Esophagus squamous epithelium (tissue), 5 donors: ENCODE data around the gene ZC3H18. TPM values are rescaled to one million over a fixed set of nuclear protein-coding genes. Genes with fewer than 3 reads are reported as not detected.

Experiments
- DNase-seq: peaks from one replicate; lab custom pipeline; 2025; lab: John Stamatoyannopoulos, UW
- H3K27ac ChIP-seq, 4 donors: fragments of 200-600 bp; sonication (generic); one replicate each; pipeline ENCODE4 v1.5.1; 2016 to 2019; ENCODE audit warnings: mild to moderate bottlenecking in 1 of 4
- H3K27me3 ChIP-seq, 4 donors: fragments of 200-600 bp; sonication (generic); 1 replicate in 3 of 4; 2 replicates in 1 of 4; pipeline versions ENCODE4 v1.5.1 to v1.6.0; 2017 to 2021; ENCODE audit warnings: antibody characterized with exemption in 1 of 4
- H3K36me3 ChIP-seq, 3 donors: fragments of 200-600 bp; sonication (generic); one replicate each; pipeline ENCODE4 v1.5.1; 2016 to 2019
- H3K4me1 ChIP-seq, 3 donors: fragments of 200-600 bp; sonication (generic); one replicate each; pipeline ENCODE4 v1.5.1; 2017 to 2019
- H3K4me3 ChIP-seq, 4 donors: fragments of 200-600 bp; sonication (generic); 1 replicate in 3 of 4; 2 replicates in 1 of 4; pipeline ENCODE4 v1.5.1; 2016 to 2019; ENCODE audit warnings: mild to moderate bottlenecking in 2 of 4, moderate library complexity in 1 of 4
- H3K9me3 ChIP-seq, 3 donors: fragments of 200-600 bp; sonication (generic); one replicate each; pipeline ENCODE4 v1.5.1; 2016 to 2019
- CTCF ChIP-seq, 6 experiments: fragments of 450-650 bp in 4 of 6; fragments of 200-600 bp in 2 of 6; sonication (generic) in 2 of 6; IDR thresholded peaks; one replicate each; pipeline ENCODE4 v1.5.1; 2016 to 2019; ENCODE audit warnings: antibody characterized with exemption in 6 of 6, mild to moderate bottlenecking in 4 of 6, moderate library complexity in 4 of 6
- POLR2A ChIP-seq, 4 donors: fragments of 450-650 bp; IDR thresholded peaks; one replicate each; pipeline ENCODE4 v1.6.1; 2017; ENCODE audit warnings: antibody characterized with exemption in 4 of 4, mild to moderate bottlenecking in 4 of 4, moderate library complexity in 3 of 4
- WGBS, 2 donors: methylation state at CpG; one replicate each; pipeline ENCODE4 v1.1.5; 2018; 5-methylcytosine and 5-hydroxymethylcytosine counted together
- intact Hi-C: fragments of 100-400 bp; cut with DNase I; formaldehyde crosslinking; loops from one replicate; pipeline ENCODE4 v1.15.0; 2022
- total RNA-seq, 4 donors: library from RNA; depleted of rRNA; stranded (reverse); fragments of >200 nt; gene quantifications; one replicate each; pipeline ENCODE4 v1.1.0, GENCODE V29; 2016
- donor health status: DM: yes; HTN: yes; CAD: no.

Gene ZC3H18
- total RNA-seq, 4 donors from 2014 or later = 15.4 to 27.3 (median 17.5) TPM

GRCh38 chr16:88651276-88651988 is 81.2 kb downstream of the ZC3H18 start:
- Histone ChIP-seq H3K36me3 (peaks cover 0 to 49% (median 5%) of the 10 kb centered on the region in 3 donors), H3K4me1 (peaks cover 7 to 32% (median 21%) of the 10 kb centered on the region in 3 donors), H3K27ac (peak overlapping the region; percentile 78 to 91 (median 82)), H3K9me3 (no peaks in the 10 kb centered on the region), H3K27me3 (no peaks in the 10 kb centered on the region), H3K4me3 (peak overlapping the region; percentile 71 to 96 (median 72))
- intact Hi-C loops = no loop called here
- peak in 1 of 4 donors; percentile 37 for TF ChIP-seq POLR2A (IDR thresholded peaks at IDR 0.05)
- TF ChIP-seq CTCF (IDR thresholded peaks at IDR 0.05) = peak in 1 of 6 experiments; percentile 14
- peak; percentile 68 for DNase-seq
- WGBS, 2 donors = 30 to 49% methylated on average over 10 to 15 of the region's 24 CpGs

- Histone ChIP-seq H3K9me3 (no peaks in the 10 kb centered on the region), H3K27me3 (no peaks in the 10 kb centered on the region), H3K4me3 (no peak overlapping the region), H3K27ac (peak overlapping the region; percentile 78 to 91 (median 82)), H3K4me1 (peaks cover 7 to 32% (median 21%) of the 10 kb centered on the region in 3 donors), H3K36me3 (peaks cover 0 to 56% (median 5%) of the 10 kb centered on the region in 3 donors)
- DNase-seq = no peak
- WGBS, 2 donors = 73 to 93% methylated on average over 3 to 5 of the region's 29 CpGs
- no peak for TF ChIP-seq CTCF (IDR thresholded peaks at IDR 0.05)
- no peak for TF ChIP-seq POLR2A (IDR thresholded peaks at IDR 0.05)
- intact Hi-C loops = no loop called here
Measured at GRCh38 chr16:88651989-88652761, 82.0 kb downstream of the ZC3H18 start.

- peaks cover 0 to 61% (median 5%) of the 10 kb centered on the region in 3 donors for H3K36me3 ChIP-seq
- no peak for DNase-seq
- no peak overlapping the region for H3K4me3 ChIP-seq
- no peaks in the 10 kb centered on the region for H3K9me3 ChIP-seq
- no peak overlapping the region for H3K27ac ChIP-seq
- TF ChIP-seq CTCF (IDR thresholded peaks at IDR 0.05) = no peak
- no peak for TF ChIP-seq POLR2A (IDR thresholded peaks at IDR 0.05)
- WGBS, 2 donors = 100% methylated on average over 1 of the region's 8 CpGs; no CpG with 5 or more reads in 1 of the 2 donors
- peaks cover 7 to 32% (median 21%) of the 10 kb centered on the region in 3 donors for H3K4me1 ChIP-seq
- intact Hi-C loops = no loop called here
- no peaks in the 10 kb centered on the region for H3K27me3 ChIP-seq
Measured at GRCh38 chr16:88652762-88653063, 82.5 kb downstream of the ZC3H18 start.

- no peak for DNase-seq
- peaks cover 7 to 32% (median 21%) of the 10 kb centered on the region in 3 donors for H3K4me1 ChIP-seq
- no peak overlapping the region for H3K27ac ChIP-seq
- TF ChIP-seq CTCF (IDR thresholded peaks at IDR 0.05) (no peak), POLR2A (IDR thresholded peaks at IDR 0.05) (no peak)
- no peaks in the 10 kb centered on the region for H3K9me3 ChIP-seq
- peaks cover 0 to 65% (median 7%) of the 10 kb centered on the region in 3 donors for H3K36me3 ChIP-seq
- H3K4me3 ChIP-seq = no peak overlapping the region
- no peaks in the 10 kb centered on the region for H3K27me3 ChIP-seq
- WGBS, 2 donors = 67 to 80% methylated on average over 1 of the region's 13 CpGs
- intact Hi-C loops = no loop called here
Measured at GRCh38 chr16:88653101-88653500, 82.9 kb downstream of the ZC3H18 start.
